Measurements from ENCODE around the gene MTHFD1L.

GRCh38 chr6:151044465-151045441, 179.3 kb downstream of the MTHFD1L start:
- TF ChIP-seq CTCF (IDR thresholded peaks at IDR 0.05) (no peak), POLR2AphosphoS5 (IDR thresholded peaks at IDR 0.05) (peak in 2 of 3 donors; percentile 37 to 39), EP300 (IDR thresholded peaks at IDR 0.05) (peak; percentile 15), POLR2A (IDR thresholded peaks at IDR 0.05) (no peak)

Data from stomach (tissue), 4 donors.